ENCODE data around the gene ZNF319.

DNA sequence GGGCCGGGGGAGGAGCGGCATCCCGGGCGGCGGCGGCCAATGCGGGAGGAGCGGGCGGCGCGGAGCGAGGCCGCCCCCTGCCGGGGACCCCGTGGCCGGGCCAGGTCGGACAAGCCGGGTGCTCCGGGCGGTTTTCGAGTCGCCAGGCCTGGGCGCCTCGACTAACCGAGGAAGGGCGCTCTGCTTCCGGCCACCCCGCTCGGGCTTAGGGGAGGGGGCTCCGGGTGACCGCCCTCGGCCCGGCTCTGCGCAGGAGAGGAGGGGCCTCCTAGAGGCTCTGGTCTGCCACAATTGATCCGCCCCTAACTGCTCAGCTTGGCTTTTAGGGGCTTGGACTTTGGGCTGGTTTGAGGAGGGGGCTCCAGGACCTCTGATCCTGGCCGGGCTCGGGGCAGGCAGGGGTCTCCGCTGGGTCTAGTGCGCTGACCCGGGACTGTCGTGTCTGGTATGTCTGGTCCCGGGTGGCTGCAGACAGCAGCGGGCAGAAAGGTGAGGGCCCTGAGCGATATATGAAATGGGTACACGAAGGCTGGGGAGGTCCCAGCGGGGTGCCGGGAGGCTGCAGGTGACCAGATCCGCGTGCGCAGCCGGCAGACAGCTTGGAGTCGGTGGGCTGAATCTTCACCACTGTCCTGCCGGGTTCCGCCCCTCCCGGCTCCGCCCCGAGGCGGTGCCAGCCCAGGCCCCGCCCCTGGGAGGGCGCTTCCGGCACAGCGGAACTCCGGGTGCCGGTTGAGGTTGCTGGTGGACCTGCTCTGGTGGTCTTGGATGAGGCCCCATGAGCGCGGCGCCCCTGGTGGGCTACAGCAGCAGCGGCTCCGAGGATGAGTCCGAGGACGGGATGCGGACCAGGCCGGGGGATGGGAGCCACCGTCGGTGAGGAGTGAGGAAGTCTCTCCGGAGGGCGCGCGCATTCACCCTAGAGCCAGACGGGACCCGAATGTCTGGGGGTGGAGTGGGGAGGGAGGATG is 519 bp upstream of the ZNF319 start, which contains the start of gene USB1:
- TF ChIP-seq POLR2A (IDR thresholded peaks at IDR 0.05) = no peak
- TF ChIP-seq, protein P1, sequence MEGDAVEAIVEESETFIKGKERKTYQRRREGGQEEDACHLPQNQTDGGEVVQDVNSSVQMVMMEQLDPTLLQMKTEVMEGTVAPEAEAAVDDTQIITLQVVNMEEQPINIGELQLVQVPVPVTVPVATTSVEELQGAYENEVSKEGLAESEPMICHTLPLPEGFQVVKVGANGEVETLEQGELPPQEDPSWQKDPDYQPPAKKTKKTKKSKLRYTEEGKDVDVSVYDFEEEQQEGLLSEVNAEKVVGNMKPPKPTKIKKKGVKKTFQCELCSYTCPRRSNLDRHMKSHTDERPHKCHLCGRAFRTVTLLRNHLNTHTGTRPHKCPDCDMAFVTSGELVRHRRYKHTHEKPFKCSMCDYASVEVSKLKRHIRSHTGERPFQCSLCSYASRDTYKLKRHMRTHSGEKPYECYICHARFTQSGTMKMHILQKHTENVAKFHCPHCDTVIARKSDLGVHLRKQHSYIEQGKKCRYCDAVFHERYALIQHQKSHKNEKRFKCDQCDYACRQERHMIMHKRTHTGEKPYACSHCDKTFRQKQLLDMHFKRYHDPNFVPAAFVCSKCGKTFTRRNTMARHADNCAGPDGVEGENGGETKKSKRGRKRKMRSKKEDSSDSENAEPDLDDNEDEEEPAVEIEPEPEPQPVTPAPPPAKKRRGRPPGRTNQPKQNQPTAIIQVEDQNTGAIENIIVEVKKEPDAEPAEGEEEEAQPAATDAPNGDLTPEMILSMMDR (IDR thresholded peaks at IDR 0.05) = no peak
